Thymus (tissue), 11 donors: ENCODE results near the gene RNF43. TPM values are rescaled to one million over a fixed set of nuclear protein-coding genes. Genes with fewer than 3 reads are reported as not detected.

Source experiments
- DNase-seq, 9 donors: peaks; one replicate each; pipeline ENCODE4 v3.0.0-alpha.2; 2013; ENCODE audit warnings: low spot score in 9 of 9, low read depth in 6 of 9, missing footprints in 1 of 9
- H3K27ac ChIP-seq, 2 donors: one replicate each; pipeline ENCODE4 v1.5.1; 2013; ENCODE audit warnings: control low read depth in 1 of 2, low read depth in 1 of 2, low read length in 1 of 2, mild to moderate bottlenecking in 1 of 2, moderate library complexity in 1 of 2
- H3K27me3 ChIP-seq, 2 donors: one replicate each; pipeline ENCODE4 v1.5.1; 2013; ENCODE audit warnings: low read length in 1 of 2; ENCODE audit not compliant: control insufficient read depth in 2 of 2, insufficient read depth in 1 of 2
- H3K36me3 ChIP-seq, 2 donors: one replicate each; pipeline ENCODE4 v1.5.1; 2013; ENCODE audit warnings: low read length in 1 of 2, mild to moderate bottlenecking in 1 of 2, moderate library complexity in 1 of 2; ENCODE audit not compliant: control insufficient read depth in 2 of 2, insufficient read depth in 2 of 2
- H3K4me1 ChIP-seq, 2 donors: one replicate each; pipeline ENCODE4 v1.5.1; 2013; ENCODE audit warnings: low read length in 2 of 2; ENCODE audit not compliant: control insufficient read depth in 2 of 2, insufficient read depth in 2 of 2
- H3K4me3 ChIP-seq, 2 donors: one replicate each; pipeline ENCODE4 v1.5.1; 2013; ENCODE audit warnings: low read length in 2 of 2, control low read depth in 1 of 2, mild to moderate bottlenecking in 1 of 2
- H3K9me3 ChIP-seq, 2 donors: one replicate each; pipeline ENCODE4 v1.5.1; 2013; ENCODE audit warnings: low read length in 1 of 2, mild to moderate bottlenecking in 1 of 2; ENCODE audit not compliant: control insufficient read depth in 2 of 2, insufficient read depth in 1 of 2
- WGBS: extraction: QIAGEN DNeasy Blood & Tissue Kit; methylation state at CpG from one replicate; pipeline ENCODE4 v1.1.7; 2013; 5-methylcytosine and 5-hydroxymethylcytosine counted together
- polyA plus RNA-seq: library from polyadenylated mRNA; stranded (reverse); fragments of 200-250 nt; gene quantifications from one replicate; pipeline ENCODE4 v1.2.3, GENCODE V29; 2013
- total RNA-seq: library from RNA; stranded (reverse); fragments of 120-200 nt; gene quantifications from one replicate; pipeline ENCODE4 v1.2.4, GENCODE V29; 2013
- donor health status: healthy.

The RNF43 gene
- total and polyA plus RNA-seq, 2 donors = 2.2 to 3.4 TPM

- whole genome bisulfite sequencing = 95% methylated on average over 5 of the region's 5 CpGs
- no peak overlapping the region for H3K4me3 ChIP-seq
Measured at GRCh38 chr17:58380207-58381123, 36.9 kb downstream of the RNF43 start.

GRCh38 chr17:58379511-58379824 lies 37.9 kb downstream of the RNF43 start:
- whole genome bisulfite sequencing = 57% methylated on average over 3 of the region's 3 CpGs
- Histone ChIP-seq H3K27ac (no peak overlapping the region), H3K9me3 (no peaks in the 10 kb centered on the region), H3K27me3 (no peaks in the 10 kb centered on the region), H3K36me3 (no peaks in the 10 kb centered on the region), H3K4me3 (no peak overlapping the region), H3K4me1 (peaks cover 31 to 54% of the 10 kb centered on the region in 2 donors)
- DNase-seq = no peak

More at GRCh38 chr17:58380207-58381123, 36.9 kb downstream of the RNF43 start:
- no peaks in the 10 kb centered on the region for H3K27me3 ChIP-seq
- H3K27ac ChIP-seq = no peak overlapping the region
- no peak for DNase-seq
- no peaks in the 10 kb centered on the region for H3K36me3 ChIP-seq
- peaks cover 31 to 55% of the 10 kb centered on the region in 2 donors for H3K4me1 ChIP-seq
- no peaks in the 10 kb centered on the region for H3K9me3 ChIP-seq

- 51% methylated on average over 8 of the region's 8 CpGs for WGBS
- Histone ChIP-seq H3K27ac (no peak overlapping the region), H3K9me3 (no peaks in the 10 kb centered on the region), H3K4me3 (no peak overlapping the region), H3K4me1 (peaks cover 31 to 53% of the 10 kb centered on the region in 2 donors), H3K27me3 (no peaks in the 10 kb centered on the region), H3K36me3 (no peaks in the 10 kb centered on the region)
- DNase-seq = peak in 2 of 9 donors; percentile 32 to 70
Measured at GRCh38 chr17:58378733-58379510, 38.4 kb downstream of the RNF43 start.

GRCh38 chr17:58377661-58378060 lies 39.7 kb downstream of the RNF43 start:
- Histone ChIP-seq H3K4me3 (no peak overlapping the region), H3K36me3 (no peaks in the 10 kb centered on the region), H3K27me3 (no peaks in the 10 kb centered on the region), H3K27ac (no peak overlapping the region), H3K4me1 (peaks cover 27 to 50% of the 10 kb centered on the region in 2 donors), H3K9me3 (no peaks in the 10 kb centered on the region)
- no peak for DNase-seq
- WGBS = 84% methylated on average over 5 of the region's 5 CpGs

GRCh38 chr17:58377093-58377601 lies 40.2 kb downstream of the RNF43 start:
- no peak overlapping the region for H3K27ac ChIP-seq
- H3K4me3 ChIP-seq = no peak overlapping the region
- H3K27me3 ChIP-seq = no peaks in the 10 kb centered on the region
- no peaks in the 10 kb centered on the region for H3K36me3 ChIP-seq
- DNase-seq = no peak
- no peaks in the 10 kb centered on the region for H3K9me3 ChIP-seq
- 98% methylated on average over 3 of the region's 3 CpGs for WGBS
- H3K4me1 ChIP-seq = peaks cover 23 to 46% of the 10 kb centered on the region in 2 donors

GRCh38 chr17:58376472-58377000 lies 40.8 kb downstream of the RNF43 start:
- Histone ChIP-seq H3K4me1 (peaks cover 23 to 43% of the 10 kb centered on the region in 2 donors), H3K27me3 (no peaks in the 10 kb centered on the region), H3K9me3 (no peaks in the 10 kb centered on the region), H3K27ac (no peak overlapping the region), H3K36me3 (no peaks in the 10 kb centered on the region), H3K4me3 (no peak overlapping the region)
- WGBS = 96% methylated on average over 4 of the region's 4 CpGs
- DNase-seq = no peak

GRCh38 chr17:58375811-58376210 lies 41.5 kb downstream of the RNF43 start:
- H3K36me3 ChIP-seq = no peaks in the 10 kb centered on the region
- H3K27ac ChIP-seq = no peak overlapping the region
- no peaks in the 10 kb centered on the region for H3K9me3 ChIP-seq
- no peaks in the 10 kb centered on the region for H3K27me3 ChIP-seq
- no peak for DNase-seq
- WGBS = 96% methylated on average over 2 of the region's 2 CpGs
- H3K4me1 ChIP-seq = peaks cover 23 to 39% of the 10 kb centered on the region in 2 donors
- no peak overlapping the region for H3K4me3 ChIP-seq

GRCh38 chr17:58375256-58375655 lies 42.1 kb downstream of the RNF43 start:
- WGBS = 89% methylated on average over 5 of the region's 5 CpGs
- H3K36me3 ChIP-seq = peaks cover 0 to 3% of the 10 kb centered on the region in 2 donors
- no peak for DNase-seq
- H3K4me3 ChIP-seq = no peak overlapping the region
- no peaks in the 10 kb centered on the region for H3K27me3 ChIP-seq
- H3K9me3 ChIP-seq = no peaks in the 10 kb centered on the region
- peaks cover 18 to 34% of the 10 kb centered on the region in 2 donors for H3K4me1 ChIP-seq
- no peak overlapping the region for H3K27ac ChIP-seq

- no peak overlapping the region for H3K27ac ChIP-seq
- peaks cover 6 to 27% of the 10 kb centered on the region in 2 donors for H3K4me1 ChIP-seq
- no peak overlapping the region for H3K4me3 ChIP-seq
- no peaks in the 10 kb centered on the region for H3K27me3 ChIP-seq
- 100% methylated on average over 1 of the region's 1 CpG for WGBS
- H3K36me3 ChIP-seq = peaks cover 0 to 4% of the 10 kb centered on the region in 2 donors
- no peak for DNase-seq
- no peaks in the 10 kb centered on the region for H3K9me3 ChIP-seq
Measured at GRCh38 chr17:58373923-58374322, 43.4 kb downstream of the RNF43 start.
